Suppressor macrophage (primary cell): ENCODE data around the gene KDM4C.
"Not testable (repeated sequence)": the region's sequence is repeated elsewhere in the genome, so short reads cannot be mapped to it uniquely, and the experiment has no call there.

Source experiments
- DNase-seq, 4 experiments: peaks; one replicate each; pipeline ENCODE4 v3.0.0-alpha.2; 2020 to 2022

Gene KDM4C

DNA sequence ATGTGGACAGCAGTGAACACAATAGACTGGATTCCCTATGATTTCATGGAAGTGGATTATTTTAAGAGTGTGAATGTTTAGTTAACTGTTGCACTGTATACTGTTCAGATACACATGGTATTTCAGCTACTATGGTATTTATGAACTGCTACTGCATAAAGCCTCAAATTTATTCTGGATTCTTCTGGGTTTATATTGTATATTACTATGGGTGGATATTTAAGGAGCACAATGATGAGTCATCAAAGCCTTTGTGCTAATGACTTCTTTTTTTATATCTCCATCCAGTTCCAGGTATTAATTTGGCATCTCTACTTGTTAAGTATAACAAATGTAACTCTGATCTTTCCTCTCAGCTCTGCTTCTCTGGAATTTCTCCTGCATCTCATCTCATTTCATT, 6.8 kb downstream of the KDM4C start:
- no peak for DNase-seq

DNA sequence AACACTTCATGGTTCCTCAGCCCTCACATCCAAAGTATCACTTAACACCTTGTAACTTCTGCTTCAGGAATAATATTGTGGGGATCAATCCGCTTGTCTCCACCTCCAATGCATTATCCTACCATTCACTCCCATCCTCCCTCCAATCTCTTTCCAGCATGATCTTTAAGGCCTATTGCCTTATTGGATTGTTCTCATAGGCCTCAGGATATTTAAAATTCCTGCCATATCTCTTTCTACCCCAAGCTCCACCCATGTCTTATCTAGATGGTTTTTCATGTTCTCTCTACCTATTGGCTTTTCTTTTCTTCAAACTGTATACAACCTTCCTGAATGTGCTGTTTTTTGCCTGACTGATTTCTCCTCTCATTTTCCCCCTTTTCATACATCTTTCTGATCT, 7.2 kb downstream of the KDM4C start:
- DNase-seq, result no peak

DNA sequence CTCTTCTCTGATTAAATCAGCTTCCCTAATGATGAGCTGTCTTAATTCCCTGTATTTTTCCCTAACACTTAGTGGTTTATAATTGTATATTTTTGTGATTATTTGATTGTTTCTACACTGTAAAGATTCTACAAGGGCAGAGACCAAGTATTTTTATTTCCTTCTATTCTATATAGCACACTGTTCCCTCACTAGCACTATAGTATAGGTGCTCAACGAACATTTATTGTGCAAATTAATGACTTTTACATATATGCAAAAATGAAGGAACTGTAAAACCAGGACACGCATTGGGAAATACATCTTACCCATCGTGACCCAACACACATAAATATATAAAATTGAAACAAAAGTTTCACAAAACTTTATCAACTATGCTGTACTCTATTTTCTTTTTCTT, 7.6 kb downstream of the KDM4C start:
- no peak for DNase-seq

DNA sequence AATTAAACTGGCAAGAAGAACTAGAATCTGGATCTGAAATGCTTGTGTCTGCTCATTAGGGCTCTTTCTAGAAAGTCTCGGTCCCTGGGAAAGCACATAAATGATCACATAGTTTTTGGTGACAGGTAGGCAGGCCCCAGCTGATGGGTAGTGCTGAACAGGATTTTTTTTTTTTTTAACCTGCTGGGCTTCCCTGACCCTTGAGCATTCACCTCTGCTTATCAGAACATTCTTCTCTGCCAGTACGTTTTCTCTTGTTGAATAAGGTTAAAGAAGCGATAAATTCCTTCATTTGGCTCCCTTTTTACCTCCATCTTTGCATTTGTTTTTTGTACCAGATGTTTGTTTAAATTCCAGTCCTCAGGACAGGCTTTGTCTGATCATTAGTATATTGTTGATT, 8.8 kb downstream of the KDM4C start:
- no peak for DNase-seq

DNA sequence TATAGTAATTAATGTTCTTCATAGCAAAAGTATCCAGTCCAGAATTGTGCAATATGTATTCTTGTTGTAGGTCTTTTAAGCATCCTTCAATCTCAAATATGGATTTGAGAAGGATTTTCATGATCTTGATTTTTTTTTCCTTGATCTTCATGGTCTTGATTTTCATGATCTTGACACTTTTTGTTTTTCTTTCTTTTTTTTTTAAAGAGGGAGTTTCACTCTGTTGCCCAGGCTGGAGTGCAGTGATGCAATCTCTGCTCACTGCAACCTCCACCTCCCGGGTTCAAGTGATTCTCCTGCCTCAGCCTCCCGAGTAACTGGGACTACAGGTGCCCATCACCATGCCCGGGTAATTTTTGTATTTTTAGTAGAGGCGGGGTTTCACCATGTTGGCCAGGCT, 10.8 kb downstream of the KDM4C start:
- DNase-seq, result not testable (repeated sequence)

DNA sequence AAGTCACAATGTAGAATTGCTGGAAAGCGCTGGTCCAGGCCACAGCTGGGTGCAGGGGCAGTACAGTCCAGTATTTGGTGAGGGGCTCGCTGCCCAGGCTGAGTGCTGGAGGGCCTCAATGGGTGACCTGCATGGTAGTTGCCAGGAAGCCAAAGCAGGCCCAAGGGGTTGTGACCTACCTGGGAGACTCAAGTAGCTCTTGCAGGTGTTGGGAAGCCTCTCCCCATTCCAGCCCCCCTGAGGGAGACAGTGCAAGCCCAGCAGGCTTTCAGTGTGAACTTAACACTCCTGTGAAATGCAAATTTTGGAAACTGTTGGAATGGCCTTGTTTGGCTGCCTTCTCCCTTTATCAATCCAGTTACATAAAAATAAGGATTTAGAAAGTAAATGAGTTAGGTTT, 13.9 kb downstream of the KDM4C start:
- DNase-seq, result no peak

DNA sequence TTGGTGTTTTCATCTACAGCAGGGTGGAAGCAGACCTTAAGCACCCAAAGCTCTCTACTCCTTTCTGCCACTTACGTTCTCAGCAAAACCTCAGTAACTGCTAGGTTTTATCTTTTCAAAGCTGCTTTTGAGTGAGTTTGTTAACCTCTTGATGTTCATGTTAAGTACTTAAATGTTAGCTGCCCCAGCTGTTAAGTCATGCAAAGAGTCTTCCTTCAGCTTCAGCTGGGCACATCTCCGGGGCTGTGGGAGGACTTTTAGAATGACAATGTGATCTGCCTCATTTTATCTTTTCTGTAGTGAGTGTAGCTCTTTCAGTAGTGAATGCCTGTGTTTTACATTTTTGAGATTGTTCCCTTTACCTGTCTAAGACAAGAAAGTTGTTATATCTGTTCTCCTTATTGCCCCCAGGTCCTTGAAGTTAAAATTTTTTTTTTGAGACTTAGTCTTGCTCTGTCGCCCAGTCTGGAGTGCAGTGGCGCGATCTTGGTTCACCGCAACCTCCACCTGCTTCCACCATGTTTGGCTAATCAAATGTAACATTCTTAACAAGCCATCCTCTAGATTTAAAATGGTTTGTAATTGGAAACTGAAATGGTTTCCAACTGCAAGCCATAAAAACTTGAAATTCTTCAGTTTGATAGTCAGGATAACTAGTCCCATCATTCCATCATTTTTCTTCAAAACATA, 19.6 kb downstream of the KDM4C start:
- no peak for DNase-seq

DNA sequence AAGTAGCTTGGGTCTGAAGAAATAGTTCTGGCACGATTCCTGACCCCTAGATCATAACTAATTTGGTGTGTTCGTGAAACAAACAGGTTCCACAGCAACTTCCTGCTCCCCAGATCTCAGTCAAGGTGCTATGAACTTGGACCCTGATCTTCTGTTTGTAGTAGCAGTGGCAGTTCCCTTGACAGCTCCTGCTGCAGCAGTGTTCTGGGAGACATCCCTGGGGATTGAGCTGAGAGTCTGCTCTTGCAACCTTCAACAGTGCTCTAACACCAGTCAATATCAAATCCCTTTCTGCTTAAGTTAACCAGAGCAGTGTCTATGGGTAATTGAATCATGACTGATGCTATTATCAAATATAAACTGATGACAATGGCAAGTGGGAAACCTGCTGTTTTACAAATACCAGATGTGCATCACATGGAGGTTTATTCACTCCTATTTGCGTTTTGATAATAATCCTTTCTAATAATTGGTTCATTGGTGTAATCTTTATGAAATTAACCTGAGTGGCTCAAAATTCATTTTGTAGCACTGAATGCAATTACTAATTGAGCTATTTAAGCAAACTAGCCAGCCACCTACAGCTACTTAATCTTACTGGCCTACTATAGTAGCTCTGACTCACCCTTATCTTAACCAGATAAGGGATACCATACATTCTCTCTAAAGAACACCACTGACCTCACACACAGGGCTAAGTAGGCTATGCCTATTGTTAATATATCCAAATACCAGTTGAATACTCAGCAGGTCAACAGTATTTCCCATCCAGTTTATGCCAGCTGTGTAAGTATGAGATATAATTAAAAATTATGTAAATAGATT, 21.9 kb downstream of the KDM4C start:
- no peak for DNase-seq

DNA sequence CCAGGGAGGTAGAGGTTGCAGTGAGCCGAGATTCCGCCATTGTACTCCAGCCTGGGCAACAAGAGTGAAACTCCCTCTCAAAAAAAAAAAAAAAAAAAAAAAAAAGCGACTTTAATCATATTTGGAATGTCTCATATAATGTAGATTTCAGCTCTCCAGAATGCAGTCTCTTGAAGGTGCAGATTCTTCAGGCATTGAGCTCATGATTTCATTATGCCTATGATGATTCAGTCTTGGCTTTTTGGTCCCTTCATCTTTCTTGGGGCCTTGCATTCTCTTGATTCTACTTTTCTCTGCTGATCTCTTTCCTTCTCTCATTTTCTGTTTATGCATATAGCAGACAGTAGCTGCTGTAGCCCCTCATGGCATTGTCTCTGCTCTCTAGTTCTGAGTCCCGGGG, 22.9 kb downstream of the KDM4C start:
- DNase-seq, result no peak

DNA sequence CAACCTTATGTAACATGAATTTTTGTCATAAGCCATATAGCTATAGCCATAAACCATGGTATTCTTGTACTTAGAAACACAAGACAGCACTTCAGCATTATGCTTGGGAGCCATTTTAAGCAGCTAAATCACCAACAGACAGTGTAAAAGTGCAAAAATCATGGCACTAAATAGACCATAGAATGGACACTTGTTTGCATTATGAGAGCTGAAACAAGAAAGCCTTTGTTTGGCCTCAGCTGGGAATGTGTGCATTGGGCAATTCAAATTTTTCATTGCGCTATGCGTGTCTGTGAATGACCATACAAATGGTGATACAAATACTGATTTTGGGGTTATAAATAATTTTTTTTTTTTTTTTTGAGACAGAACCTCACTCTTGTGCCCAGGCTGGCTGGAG, 23.7 kb downstream of the KDM4C start:
- no peak for DNase-seq

DNA sequence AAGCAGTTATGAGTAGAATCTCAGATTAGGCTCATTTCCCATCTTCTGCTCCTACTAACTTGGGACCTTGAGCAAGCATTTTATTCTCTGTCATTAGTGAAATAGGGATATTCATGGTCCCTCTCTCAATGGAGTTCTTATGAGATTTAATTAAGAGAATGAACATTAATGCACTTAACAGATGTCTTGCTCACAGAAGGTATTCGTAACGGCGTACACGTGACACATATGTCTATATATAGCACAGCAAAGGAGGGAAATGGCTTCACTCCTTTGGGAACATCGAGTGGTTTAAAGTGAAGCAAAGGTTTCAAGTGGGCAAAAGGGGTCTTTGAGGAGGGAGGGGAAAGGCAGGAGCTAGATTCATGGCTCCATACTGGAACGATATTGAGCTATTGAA, 24.6 kb downstream of the KDM4C start:
- no peak for DNase-seq

DNA sequence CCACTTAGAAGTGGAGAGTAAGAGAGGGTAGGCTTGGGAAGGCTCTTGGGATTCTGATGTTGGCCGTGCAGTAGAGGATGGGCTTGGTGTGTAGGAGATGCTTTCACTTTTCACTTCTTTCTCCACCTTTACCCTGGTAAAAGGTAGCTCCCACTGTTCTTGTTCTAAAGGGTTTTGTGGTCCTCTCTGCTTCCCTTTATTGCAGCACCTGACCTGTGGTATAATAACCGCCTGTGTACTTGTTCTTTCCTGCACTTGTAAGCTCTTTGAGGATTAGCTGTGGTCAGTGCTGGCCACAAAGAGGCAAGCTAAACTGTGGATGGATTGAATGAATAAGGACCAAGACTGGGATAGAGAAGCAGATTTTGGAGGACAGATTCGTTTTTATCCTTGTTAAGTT, 25.2 kb downstream of the KDM4C start:
- DNase-seq, result no peak

DNA sequence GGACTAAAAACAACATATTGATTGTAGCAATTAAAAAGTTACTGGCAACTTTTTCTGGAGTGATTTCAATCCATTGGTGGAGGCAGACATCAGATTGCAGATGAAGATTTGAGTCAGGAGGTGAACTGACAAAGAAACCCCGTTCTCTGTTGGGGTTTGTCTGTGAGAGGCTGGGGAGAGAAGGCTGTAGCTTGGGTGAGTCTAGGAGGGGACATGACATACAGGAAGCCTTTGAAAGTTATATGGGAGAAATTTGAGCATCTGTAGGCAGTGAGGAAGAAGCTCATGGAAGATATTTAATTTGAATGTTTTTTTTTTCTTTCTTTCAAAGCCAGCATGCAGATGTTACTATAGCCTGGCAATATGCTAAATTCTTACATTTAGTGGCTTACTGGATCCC, 26.0 kb downstream of the KDM4C start:
- DNase-seq, result no peak

DNA sequence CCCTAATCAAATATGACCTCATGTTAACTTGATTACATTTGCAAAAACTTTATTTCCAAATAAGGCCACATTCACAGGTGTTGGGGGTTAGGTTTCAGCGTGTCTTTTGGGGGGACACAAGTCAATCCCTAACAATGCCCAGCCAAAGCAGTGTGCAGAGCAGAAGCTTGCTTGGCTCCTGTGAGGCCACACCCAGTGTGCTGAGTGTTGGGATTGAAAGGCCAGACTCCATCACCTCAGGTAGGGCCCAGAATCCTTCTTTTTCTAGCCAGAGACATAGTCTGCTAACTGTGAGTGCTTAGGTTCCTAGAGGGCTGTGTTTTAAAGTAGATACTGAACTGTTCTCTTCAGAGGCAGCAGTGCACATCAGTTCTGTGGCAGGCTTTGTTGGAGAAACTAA, 27.9 kb downstream of the KDM4C start:
- DNase-seq, result no peak

DNA sequence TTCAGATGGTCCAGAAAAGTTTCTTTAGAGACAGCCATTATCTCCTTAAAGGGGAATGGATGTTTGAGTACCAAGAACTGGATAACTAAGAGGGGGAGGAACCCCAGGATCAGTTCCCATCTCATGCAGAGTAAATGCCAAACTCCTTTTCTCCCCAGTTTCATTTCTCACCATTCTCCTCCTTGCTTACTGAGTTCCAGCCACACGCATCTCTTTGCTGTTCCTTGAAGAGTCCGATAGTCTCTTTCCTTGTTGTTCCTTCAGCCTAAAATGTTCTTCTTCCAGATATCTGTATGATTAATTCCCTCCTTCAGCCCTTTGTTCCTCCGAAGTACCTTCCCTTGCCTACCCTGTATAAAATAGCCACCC, 30.0 kb downstream of the KDM4C start:
- no peak for DNase-seq

DNA sequence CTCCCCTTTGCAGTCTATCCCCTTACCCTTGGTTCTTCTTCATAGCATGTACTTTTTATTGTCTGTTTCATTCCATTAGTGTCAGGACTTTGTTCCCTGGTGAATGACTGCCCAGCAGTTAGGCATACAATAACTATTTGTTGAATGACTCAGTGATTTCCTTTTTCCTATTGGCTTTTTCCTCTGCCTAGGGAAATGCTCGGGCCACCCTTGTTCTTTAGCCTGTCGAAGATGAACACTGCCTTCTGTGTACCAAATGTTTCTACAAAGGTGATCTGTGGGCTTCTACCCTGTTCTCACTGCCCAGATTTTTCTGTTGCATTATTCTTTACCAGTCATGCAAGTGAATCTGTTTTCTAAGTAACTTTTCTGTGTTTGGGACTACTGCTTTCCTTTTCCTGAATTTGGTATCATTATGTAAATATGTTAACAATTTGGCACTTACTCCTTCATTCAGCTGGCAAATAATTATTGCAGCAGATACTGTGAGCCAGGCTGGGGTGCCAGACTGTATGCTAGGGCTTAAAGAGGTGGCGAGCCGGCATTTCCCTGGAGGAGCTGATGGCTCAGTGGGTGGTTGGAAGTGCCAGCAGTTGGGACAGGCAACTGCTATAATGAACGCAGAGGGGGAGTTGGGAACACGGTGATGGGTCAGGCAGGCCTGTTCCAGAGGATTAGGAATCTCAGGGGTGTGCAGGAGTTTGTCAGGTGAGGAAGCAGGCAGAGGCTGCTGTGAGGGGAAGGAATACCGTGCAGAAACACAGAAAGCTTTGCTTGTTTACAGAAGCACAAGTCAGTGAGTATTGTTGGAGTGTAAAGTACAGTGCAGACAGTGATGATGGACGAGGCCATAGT, 30.6 kb downstream of the KDM4C start:
- no peak for DNase-seq

DNA sequence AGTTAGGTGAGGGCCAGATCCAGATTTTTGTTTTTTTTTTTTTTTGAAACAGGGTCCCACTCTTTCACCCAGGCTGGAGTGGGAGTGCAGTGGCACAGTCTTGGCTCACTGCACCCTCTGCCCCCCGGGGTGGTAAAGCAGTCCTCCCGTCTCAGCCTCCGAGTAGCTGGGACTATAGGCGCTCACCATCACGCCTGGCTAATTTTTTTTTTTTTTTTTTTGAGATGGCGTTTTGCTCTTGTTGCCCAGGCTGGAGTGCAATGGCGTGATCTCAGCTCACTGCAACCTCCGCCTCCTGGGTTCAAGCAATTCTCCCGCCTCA, 31.2 kb downstream of the KDM4C start:
- DNase-seq, result not testable (repeated sequence)

DNA sequence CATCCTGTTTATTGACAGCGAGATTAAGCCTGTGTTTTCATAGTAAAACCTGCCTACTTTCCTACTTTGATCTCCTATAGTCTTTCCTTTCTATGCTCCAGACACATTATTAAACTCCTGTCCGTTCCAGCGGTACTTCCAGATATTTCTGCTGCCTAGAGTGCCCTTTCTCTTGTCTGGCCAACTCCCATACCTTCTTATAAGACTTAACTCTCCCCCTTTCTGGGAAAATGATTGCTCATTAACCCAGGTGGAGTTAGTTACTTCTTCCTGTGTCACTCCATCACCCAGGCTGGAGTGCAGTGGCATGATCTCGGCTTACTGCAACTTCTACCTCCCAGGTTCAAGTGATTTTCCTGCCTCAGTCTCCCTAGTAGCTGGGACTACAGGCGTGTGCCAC, 33.1 kb downstream of the KDM4C start:
- no peak for DNase-seq

DNA sequence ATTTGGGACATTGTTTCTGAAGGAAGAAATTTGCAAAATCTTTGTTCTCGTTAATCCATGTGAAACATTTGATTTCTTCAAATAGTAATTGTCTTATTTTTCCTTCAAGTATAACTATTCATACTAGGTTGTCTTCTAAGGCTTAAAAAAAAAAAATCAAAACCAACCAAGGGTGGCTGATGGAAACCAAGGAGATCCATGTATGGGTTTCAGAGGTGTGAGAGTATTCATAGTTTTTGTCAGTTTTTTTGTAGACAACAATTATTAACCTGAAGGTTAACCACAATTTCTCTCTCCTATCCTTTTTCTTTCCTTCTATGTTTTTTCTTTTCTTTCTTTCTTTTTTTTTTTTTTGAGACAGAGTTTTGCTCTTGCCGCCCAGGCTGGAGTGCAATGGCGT, 35.4 kb downstream of the KDM4C start:
- DNase-seq, result no peak

DNA sequence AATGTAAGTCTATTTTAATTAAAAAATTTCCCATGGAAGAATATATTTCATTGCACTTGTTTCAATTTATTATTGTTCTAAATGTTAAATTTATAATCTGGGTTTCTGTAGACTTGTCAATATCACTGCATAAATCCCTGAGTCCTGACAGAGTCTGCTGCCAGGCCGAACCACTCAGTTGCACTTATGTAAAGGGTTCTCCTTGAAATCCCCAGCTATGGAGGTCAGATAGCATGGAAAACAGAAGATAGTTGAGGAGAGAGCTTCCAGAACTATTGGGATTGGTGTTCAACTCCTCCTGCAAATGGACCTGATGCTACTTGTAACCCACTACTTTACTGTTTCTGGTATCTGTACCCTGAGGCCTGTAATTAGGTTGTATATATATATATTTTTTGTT, 37.2 kb downstream of the KDM4C start:
- DNase-seq, result no peak

DNA sequence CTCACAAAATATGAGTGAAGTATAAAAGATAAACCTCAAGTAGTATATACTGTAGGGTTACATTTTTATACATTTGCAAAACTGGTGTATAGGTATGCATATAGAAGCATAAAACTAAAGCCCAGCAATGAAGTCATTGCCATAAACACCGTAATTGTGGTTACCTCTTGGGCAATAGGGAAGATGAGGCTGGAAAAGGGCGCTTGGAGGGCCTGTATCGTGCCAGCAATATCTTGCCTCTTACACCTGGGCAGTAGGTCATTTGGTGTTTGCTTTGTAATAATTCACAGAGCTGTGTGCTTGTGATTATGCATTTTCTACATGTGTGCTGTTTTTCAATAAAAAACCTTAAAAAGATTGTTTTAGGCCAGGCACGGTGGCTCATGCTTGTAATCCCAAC, 45.2 kb downstream of the KDM4C start:
- DNase-seq, result no peak

DNA sequence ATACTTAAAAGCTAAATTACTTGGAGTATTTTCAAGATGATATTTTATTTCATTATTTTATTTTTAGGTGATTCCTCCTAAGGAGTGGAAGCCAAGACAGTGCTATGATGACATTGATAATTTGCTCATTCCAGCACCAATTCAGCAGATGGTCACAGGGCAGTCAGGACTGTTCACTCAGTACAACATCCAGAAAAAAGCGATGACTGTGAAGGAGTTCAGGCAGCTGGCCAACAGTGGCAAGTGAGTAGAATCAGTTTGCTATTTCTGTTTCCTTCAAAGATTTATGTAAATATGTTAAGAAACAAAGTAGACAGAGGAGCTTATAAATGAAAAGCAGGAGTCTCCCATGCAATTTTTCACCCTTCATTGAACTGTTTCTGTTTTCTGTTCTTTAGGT, 47.8 kb downstream of the KDM4C start:
- DNase-seq, result no peak

DNA sequence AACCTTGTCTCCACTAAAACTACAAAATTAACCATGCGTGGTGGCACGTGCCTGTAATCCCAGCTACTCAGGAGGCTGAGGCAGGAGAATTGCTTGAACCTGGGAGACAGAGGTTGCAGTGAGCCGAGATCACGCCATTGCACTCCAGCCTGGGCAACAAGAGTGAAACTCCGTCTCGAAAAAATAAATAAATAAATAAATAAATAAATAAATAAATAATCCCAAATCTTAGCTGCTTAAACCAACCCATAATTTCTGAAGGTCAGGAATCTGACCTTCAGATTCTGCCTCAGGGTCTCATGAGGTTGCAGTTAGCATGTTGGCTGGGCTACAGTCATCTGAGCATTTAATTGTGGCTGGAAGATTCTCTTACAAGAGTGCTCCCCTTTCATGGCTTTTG, 48.5 kb downstream of the KDM4C start:
- DNase-seq, result not testable (repeated sequence)

DNA sequence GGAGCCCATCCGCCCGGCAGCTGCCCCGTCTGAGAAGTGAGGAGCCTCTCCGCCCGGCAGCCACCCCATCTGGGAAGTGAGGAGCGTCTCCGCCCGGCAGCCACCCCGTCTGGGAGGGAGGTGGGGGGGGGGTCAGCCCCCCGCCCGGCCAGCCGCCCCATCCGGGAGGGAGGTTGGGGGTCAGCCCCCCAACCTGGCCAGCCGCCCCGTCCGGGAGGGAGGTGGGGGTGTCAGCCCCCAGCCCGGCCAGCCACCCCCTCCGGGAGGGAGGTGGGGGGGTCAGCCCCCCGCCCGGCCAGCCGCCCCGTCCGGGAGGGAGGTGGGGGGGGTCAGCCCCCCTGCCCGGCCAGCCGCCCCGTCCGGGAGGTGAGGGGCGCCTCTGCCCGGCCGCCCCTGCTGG, 49.9 kb downstream of the KDM4C start:
- not testable (repeated sequence) for DNase-seq
